AG04449 (cell line): ENCODE measurements around the gene OSMR.

Source experiments
- CTCF ChIA-PET: fragments of 350-600 bp; formaldehyde crosslinking; extraction: SDS; loops from one replicate; lab custom pipeline; 2021; ENCODE audit warnings: antibody characterized with exemption; lab: Yijun Ruan, JAX
- POLR2A ChIA-PET: fragments of 400-600, 350-600 bp; formaldehyde crosslinking; extraction: SDS; loops from one replicate; lab custom pipeline; 2020; ENCODE audit warnings: antibody characterized with exemption, inconsistent platforms; lab: Yijun Ruan, JAX
- DNase-seq: peaks from one replicate; pipeline ENCODE4 v3.0.0-alpha.2; 2010; ENCODE audit warnings: low read depth, low spot score
- H3K4me3 ChIP-seq: 2 replicates; pipeline ENCODE4 v1.5.1; 2011; ENCODE audit warnings: low read depth, mild to moderate bottlenecking, control low read depth, low read length
- TF ChIP-seq, protein P1 (sequence below): IDR thresholded peaks from one replicate; pipeline ENCODE4 v1.5.1; 2011; ENCODE audit warnings: mild to moderate bottlenecking, moderate library complexity, low read length, control low read depth, inconsistent platforms; ENCODE audit not compliant: insufficient read depth; ENCODE audit errors: missing control alignments

Gene OSMR

DNA sequence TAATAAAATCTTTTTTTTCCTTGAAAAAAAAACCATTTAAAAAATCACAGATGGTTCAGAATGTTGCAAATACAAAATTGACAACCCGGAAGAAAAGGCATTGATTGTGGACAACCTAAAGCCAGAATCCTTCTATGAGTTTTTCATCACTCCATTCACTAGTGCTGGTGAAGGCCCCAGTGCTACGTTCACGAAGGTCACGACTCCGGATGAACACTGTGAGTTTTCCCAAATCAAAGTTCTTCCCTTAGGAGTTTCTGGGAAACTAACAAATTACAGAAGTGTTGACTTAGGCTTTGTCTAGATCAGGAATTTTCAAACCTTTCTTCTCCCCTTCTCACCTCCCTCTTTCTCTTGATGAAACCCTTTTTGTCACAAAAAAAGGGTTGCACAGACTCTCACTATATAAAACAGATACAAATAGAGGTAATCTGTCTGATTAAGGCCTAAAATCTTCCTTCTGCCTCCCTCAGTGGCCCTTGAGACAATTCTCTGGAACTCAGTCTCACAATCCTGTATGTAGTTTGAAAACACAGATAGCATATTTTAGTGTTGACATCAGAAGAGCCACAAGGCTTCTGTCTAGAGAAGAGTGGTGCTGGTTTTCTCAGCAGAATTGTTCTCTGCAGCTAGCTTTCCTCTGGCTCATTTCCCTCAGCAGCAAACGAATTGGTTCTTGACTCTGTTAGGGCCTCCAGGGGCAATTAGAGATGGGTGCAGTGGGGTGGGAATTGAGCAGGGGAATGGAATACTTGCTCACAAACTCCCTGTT lies 79.5 kb downstream of the OSMR start:
- TF ChIP-seq, protein P1, sequence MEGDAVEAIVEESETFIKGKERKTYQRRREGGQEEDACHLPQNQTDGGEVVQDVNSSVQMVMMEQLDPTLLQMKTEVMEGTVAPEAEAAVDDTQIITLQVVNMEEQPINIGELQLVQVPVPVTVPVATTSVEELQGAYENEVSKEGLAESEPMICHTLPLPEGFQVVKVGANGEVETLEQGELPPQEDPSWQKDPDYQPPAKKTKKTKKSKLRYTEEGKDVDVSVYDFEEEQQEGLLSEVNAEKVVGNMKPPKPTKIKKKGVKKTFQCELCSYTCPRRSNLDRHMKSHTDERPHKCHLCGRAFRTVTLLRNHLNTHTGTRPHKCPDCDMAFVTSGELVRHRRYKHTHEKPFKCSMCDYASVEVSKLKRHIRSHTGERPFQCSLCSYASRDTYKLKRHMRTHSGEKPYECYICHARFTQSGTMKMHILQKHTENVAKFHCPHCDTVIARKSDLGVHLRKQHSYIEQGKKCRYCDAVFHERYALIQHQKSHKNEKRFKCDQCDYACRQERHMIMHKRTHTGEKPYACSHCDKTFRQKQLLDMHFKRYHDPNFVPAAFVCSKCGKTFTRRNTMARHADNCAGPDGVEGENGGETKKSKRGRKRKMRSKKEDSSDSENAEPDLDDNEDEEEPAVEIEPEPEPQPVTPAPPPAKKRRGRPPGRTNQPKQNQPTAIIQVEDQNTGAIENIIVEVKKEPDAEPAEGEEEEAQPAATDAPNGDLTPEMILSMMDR: no peak
- H3K4me3 ChIP-seq: no peak overlapping the region
- DNase-seq: peak; percentile 60
- POLR2A ChIA-PET: no interaction called here
- CTCF ChIA-PET: interaction anchor here (1.4 kb wide), 1 partner anchor 88 kb away, joined by 4 read pairs; no protein-coding TSS in a partner anchor

DNA sequence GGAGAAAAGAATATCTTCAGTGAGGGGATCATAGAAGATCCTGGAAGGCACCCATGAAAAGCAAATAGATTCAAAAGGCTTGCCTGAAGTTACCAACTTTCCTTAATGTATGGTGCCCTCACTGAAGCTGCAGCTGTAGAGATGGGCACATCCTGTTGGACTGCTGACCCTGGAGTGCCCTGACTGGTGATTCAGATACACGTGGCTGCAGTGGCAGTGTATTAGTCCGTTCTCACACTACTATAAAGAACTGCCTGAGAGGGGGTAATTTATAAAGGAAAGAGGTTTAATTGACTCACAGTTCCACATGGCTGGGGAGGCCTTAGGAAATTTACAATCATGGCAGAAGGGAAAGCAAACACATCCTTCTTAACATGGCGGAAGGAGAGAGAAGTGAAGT lies 80.3 kb downstream of the OSMR start:
- POLR2A ChIA-PET: no interaction called here
- no peak overlapping the region for H3K4me3 ChIP-seq
- TF ChIP-seq, protein P1: no peak
- no peak for DNase-seq
- CTCF ChIA-PET: no interaction called here

DNA sequence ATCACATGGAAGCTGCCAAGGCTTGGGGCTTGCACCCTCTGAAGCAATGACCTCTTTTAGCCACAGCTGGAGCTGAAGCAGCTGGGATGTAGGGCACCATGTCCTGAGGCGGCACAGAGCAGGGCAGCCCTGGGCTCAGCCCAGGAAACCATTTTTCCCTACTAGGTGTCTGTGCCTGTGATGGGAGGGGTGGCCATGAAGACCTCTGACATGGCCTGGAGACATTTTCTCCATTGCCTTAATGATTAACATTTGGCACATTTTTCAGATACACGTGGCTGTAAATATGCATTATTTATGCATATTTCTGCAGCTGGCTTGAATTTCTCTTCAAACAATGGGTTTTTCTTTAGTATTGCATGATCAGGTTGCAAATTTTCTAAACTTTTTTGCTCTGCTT lies 81.7 kb downstream of the OSMR start:
- ChIA-PET CTCF (no interaction called here), POLR2A (no interaction called here)
- no peak overlapping the region for H3K4me3 ChIP-seq
- DNase-seq: no peak
- TF ChIP-seq, protein P1: no peak

GRCh38 chr5:38929838-38930237 lies 84.0 kb downstream of the OSMR start:
- CTCF ChIA-PET: interaction anchor here (0.7 kb wide), 1 partner anchor 7 kb away, joined by 3 read pairs; no protein-coding TSS in a partner anchor
- POLR2A ChIA-PET: no interaction called here
- TF ChIP-seq, protein P1: no peak
- DNase-seq: no peak
- H3K4me3 ChIP-seq: no peak overlapping the region

- DNase-seq: no peak
- ChIA-PET POLR2A (no interaction called here), CTCF (no interaction called here)
- no peak overlapping the region for H3K4me3 ChIP-seq
- TF ChIP-seq, protein P1: no peak
These were observed 85.9 kb downstream of the OSMR start for GRCh38 chr5:38931731-38932130.

- CTCF ChIA-PET: no interaction called here
- no peak overlapping the region for H3K4me3 ChIP-seq
These were observed 87.1 kb downstream of the OSMR start for GRCh38 chr5:38932854-38933408.

More at GRCh38 chr5:38932854-38933408, 87.1 kb downstream of the OSMR start:
- TF ChIP-seq, protein P1: no peak
- POLR2A ChIA-PET: no interaction called here
- DNase-seq: no peak
